IPS-18c (cell line): ENCODE measurements around the gene C1QL4.
"Not testable (repeated sequence)": the region's sequence is repeated elsewhere in the genome, so short reads cannot be mapped to it uniquely, and the experiment has no call there.

Experiments
- H3K4me3 ChIP-seq: 2 replicates; pipeline ENCODE4 v1.7.0; 2013; ENCODE audit warnings: low read depth, mild to moderate bottlenecking, low read length, moderate library complexity; ENCODE audit not compliant: insufficient read depth
- H3K9me3 ChIP-seq: one replicate; pipeline ENCODE4 v1.6.1; 2013; ENCODE audit warnings: mild to moderate bottlenecking, low read length, moderate library complexity; ENCODE audit not compliant: control insufficient read depth, insufficient read depth

Gene C1QL4

GRCh38 chr12:49339464-49339861 lies 2.5 kb upstream of the C1QL4 start:
- H3K9me3 ChIP-seq = peaks cover 4% of the 10 kb centered on the region
- peak overlapping the region; percentile 4; the same call in 1 of the 2 replicates for H3K4me3 ChIP-seq

- H3K9me3 ChIP-seq = peaks cover 4% of the 10 kb centered on the region
- H3K4me3 ChIP-seq = no peak overlapping the region; the same call in 1 of the 2 replicates
Measured at GRCh38 chr12:49338830-49339463, 2.0 kb upstream of the C1QL4 start.

GRCh38 chr12:49335955-49336644 lies 888 bp downstream of the C1QL4 start:
- H3K4me3 ChIP-seq = peak overlapping the region; percentile 46; the same call in 1 of the 2 replicates
- H3K9me3 ChIP-seq = peaks cover 4% of the 10 kb centered on the region

- Histone ChIP-seq H3K9me3 (peaks cover 4% of the 10 kb centered on the region), H3K4me3 (no peak overlapping the region; the same call in 1 of the 2 replicates)
Measured at GRCh38 chr12:49335118-49335954, 1.7 kb downstream of the C1QL4 start.

GRCh38 chr12:49334681-49335080 lies 2.3 kb downstream of the C1QL4 start:
- H3K9me3 ChIP-seq = peaks cover 4% of the 10 kb centered on the region

GRCh38 chr12:49334226-49334625 lies 2.8 kb downstream of the C1QL4 start:
- Histone ChIP-seq H3K4me3 (no peak overlapping the region), H3K9me3 (peaks cover 4% of the 10 kb centered on the region)

More at GRCh38 chr12:49334681-49335080, 2.3 kb downstream of the C1QL4 start:
- H3K4me3 ChIP-seq = no peak overlapping the region

GRCh38 chr12:49333778-49334177 lies 3.2 kb downstream of the C1QL4 start:
- H3K9me3 ChIP-seq, H3K4me3 ChIP-seq: not testable (repeated sequence)

GRCh38 chr12:49332891-49333371 lies 4.1 kb downstream of the C1QL4 start:
- H3K4me3 ChIP-seq = no peak overlapping the region
- H3K9me3 ChIP-seq = peaks cover 4% of the 10 kb centered on the region

- Histone ChIP-seq H3K9me3 (peaks cover 4% of the 10 kb centered on the region), H3K4me3 (no peak overlapping the region)
Measured at GRCh38 chr12:49332441-49332861, 4.5 kb downstream of the C1QL4 start.

GRCh38 chr12:49331380-49332222 lies 5.4 kb downstream of the C1QL4 start:
- peaks cover 4% of the 10 kb centered on the region for H3K9me3 ChIP-seq
- no peak overlapping the region for H3K4me3 ChIP-seq

- H3K9me3 ChIP-seq = peaks cover 2% of the 10 kb centered on the region
Measured at GRCh38 chr12:49330631-49331379, 6.2 kb downstream of the C1QL4 start.

GRCh38 chr12:49330032-49330619 lies 6.9 kb downstream of the C1QL4 start:
- Histone ChIP-seq H3K4me3 (no peak overlapping the region), H3K9me3 (no peaks in the 10 kb centered on the region)

More at GRCh38 chr12:49330631-49331379, 6.2 kb downstream of the C1QL4 start:
- no peak overlapping the region for H3K4me3 ChIP-seq

GRCh38 chr12:49328816-49329215 lies 8.2 kb downstream of the C1QL4 start:
- no peak overlapping the region for H3K4me3 ChIP-seq
- H3K9me3 ChIP-seq = no peaks in the 10 kb centered on the region

- H3K4me3 ChIP-seq = no peak overlapping the region
- no peaks in the 10 kb centered on the region for H3K9me3 ChIP-seq
Measured at GRCh38 chr12:49327887-49328286, 9.1 kb downstream of the C1QL4 start.

- Histone ChIP-seq H3K9me3 (no peaks in the 10 kb centered on the region), H3K4me3 (no peak overlapping the region)
Measured at GRCh38 chr12:49327368-49327767, 9.6 kb downstream of the C1QL4 start.

- no peak overlapping the region for H3K4me3 ChIP-seq
Measured at GRCh38 chr12:49325606-49326005, 11.4 kb downstream of the C1QL4 start.

More at GRCh38 chr12:49325606-49326005, 11.4 kb downstream of the C1QL4 start:
- H3K9me3 ChIP-seq = no peaks in the 10 kb centered on the region
